ENCODE measurements around the gene SPAM1. TPM values are rescaled to one million over a fixed set of nuclear protein-coding genes. Genes with fewer than 3 reads are reported as not detected.

SPAM1 gene
- total RNA-seq, 1 donor from 2014 or later, result not detected

DNA sequence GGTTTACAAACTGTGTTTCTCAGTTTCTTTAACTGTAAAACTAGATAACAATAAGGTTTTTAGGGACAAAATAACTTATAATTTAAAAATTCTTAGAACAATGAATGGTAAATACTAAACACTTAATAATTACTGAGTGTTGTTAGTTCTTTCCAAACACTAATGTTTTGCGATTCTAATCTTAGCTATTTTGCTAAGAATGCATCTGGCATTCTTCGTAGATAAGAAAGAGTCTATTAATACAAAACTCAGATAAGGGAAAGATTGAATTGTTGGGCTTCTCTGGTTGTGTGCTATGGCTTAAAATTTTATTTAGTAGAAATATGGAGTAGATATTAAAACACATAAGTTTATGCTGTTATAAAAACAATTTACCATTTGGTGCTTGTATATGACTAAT is 62.4 kb downstream of the SPAM1 start:
- CTCF ChIA-PET, result no interaction called here
- Mint-ChIP-seq H3K4me1 (no peaks in the 10 kb centered on the region), H3K36me3 (ENCODE audit: low read depth) (no peaks in the 10 kb centered on the region), H3K27ac (no peak overlapping the region), H3K4me3 (no peak overlapping the region), H3K9me3 (peaks cover 6% of the 10 kb centered on the region), H3K27me3 (no peaks in the 10 kb centered on the region)
- DNase-seq, result no peak
- TF ChIP-seq, protein P1, sequence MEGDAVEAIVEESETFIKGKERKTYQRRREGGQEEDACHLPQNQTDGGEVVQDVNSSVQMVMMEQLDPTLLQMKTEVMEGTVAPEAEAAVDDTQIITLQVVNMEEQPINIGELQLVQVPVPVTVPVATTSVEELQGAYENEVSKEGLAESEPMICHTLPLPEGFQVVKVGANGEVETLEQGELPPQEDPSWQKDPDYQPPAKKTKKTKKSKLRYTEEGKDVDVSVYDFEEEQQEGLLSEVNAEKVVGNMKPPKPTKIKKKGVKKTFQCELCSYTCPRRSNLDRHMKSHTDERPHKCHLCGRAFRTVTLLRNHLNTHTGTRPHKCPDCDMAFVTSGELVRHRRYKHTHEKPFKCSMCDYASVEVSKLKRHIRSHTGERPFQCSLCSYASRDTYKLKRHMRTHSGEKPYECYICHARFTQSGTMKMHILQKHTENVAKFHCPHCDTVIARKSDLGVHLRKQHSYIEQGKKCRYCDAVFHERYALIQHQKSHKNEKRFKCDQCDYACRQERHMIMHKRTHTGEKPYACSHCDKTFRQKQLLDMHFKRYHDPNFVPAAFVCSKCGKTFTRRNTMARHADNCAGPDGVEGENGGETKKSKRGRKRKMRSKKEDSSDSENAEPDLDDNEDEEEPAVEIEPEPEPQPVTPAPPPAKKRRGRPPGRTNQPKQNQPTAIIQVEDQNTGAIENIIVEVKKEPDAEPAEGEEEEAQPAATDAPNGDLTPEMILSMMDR (IDR thresholded peaks at IDR 0.05), result no peak
- intact Hi-C loops (cut with micrococcal nuclease), result no loop called here
- POLR2A ChIA-PET, result no interaction called here
- no peak for ATAC-seq (ENCODE audit: low read depth)

DNA sequence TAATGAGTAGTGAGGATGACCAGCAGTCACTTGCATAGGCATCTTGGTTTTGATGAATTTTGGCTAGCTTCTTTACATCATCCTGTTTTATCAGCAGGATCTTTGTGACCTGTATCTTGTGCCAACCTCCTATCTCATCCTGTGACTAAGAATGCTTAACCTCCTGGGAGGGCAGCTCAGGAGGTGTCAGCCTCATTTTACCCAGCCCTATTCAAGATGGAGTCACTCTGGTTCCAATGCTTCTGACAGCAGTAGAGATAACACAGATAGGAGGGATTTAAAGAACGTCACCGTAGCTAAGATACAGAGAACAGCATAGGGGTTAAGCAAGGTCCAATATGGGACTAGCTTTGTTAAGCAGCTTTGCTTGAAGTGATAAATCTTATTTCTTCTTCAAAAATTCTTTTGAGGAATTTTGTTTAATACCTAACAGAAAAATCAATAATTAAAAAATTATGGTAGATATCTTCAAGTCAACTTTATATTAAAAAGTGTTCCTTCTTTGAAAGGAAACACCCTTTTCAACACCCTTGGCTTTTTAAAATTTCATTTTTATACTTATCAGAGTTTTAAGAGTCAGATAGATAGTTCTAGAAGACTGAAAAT is 68.0 kb downstream of the SPAM1 start:
- Mint-ChIP-seq H3K4me1 (no peaks in the 10 kb centered on the region), H3K4me3 (no peak overlapping the region), H3K27ac (no peak overlapping the region), H3K36me3 (ENCODE audit: low read depth) (no peaks in the 10 kb centered on the region), H3K27me3 (no peaks in the 10 kb centered on the region), H3K9me3 (peaks cover 4% of the 10 kb centered on the region)
- ChIA-PET CTCF (no interaction called here), POLR2A (no interaction called here)
- TF ChIP-seq, protein P1 (IDR thresholded peaks at IDR 0.05), result no peak
- ATAC-seq (ENCODE audit: low read depth), result no peak
- no peak for DNase-seq
- intact Hi-C loops (cut with micrococcal nuclease), result no loop called here

DNA sequence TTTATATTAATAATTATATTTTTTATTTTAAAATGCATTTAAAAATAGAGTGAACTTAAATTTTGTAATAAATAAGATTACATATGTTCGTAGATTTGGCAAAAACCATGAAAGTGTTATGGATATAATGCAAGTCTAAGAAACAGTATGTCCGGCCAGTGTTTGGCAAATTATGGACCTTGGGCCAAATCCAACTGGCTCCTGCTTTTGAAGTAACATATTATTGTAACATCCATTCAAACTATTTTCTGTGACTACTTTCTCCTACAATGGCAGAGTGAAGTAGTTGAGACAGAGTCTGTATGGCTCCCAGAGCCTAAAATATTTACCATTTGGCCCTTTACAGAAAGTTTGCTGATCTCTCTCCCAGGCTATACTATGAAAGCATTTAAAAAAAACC is 69.0 kb downstream of the SPAM1 start:
- intact Hi-C loops (cut with micrococcal nuclease), result no loop called here
- POLR2A ChIA-PET, result no interaction called here
- Mint-ChIP-seq H3K36me3 (ENCODE audit: low read depth) (no peaks in the 10 kb centered on the region), H3K4me1 (no peaks in the 10 kb centered on the region), H3K27ac (no peak overlapping the region), H3K9me3 (peaks cover 4% of the 10 kb centered on the region), H3K4me3 (no peak overlapping the region), H3K27me3 (no peaks in the 10 kb centered on the region)
- no peak for ATAC-seq (ENCODE audit: low read depth)
- TF ChIP-seq, protein P1 (IDR thresholded peaks at IDR 0.05), result no peak
- CTCF ChIA-PET, result no interaction called here
- no peak for DNase-seq

DNA sequence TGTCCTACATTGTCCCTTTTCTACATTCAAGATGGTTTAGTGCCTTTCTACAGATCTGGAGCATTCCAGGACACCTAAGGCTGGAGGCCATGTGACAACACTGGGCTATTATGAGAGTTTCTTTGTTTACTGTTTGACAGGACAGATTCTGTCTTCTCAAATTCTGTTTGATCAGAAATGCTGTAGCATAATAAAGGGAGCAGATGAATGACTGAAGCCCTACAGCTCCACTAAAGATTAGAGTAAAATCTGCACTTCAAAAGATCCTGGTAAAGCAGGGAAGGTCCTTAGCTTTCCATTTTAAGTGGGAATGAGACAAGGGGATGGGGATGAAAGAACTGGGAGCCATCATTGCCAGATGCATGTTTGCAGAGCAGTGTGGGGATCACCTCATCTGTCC is 69.4 kb downstream of the SPAM1 start:
- Mint-ChIP-seq H3K27ac (no peak overlapping the region), H3K36me3 (ENCODE audit: low read depth) (no peaks in the 10 kb centered on the region), H3K27me3 (no peaks in the 10 kb centered on the region), H3K9me3 (no peaks in the 10 kb centered on the region), H3K4me1 (no peaks in the 10 kb centered on the region), H3K4me3 (no peak overlapping the region)
- ChIA-PET CTCF (no interaction called here), POLR2A (no interaction called here)
- intact Hi-C loops (cut with micrococcal nuclease), result no loop called here
- DNase-seq (no peak), ATAC-seq (ENCODE audit: low read depth) (no peak)
- TF ChIP-seq, protein P1 (IDR thresholded peaks at IDR 0.05), result no peak

DNA sequence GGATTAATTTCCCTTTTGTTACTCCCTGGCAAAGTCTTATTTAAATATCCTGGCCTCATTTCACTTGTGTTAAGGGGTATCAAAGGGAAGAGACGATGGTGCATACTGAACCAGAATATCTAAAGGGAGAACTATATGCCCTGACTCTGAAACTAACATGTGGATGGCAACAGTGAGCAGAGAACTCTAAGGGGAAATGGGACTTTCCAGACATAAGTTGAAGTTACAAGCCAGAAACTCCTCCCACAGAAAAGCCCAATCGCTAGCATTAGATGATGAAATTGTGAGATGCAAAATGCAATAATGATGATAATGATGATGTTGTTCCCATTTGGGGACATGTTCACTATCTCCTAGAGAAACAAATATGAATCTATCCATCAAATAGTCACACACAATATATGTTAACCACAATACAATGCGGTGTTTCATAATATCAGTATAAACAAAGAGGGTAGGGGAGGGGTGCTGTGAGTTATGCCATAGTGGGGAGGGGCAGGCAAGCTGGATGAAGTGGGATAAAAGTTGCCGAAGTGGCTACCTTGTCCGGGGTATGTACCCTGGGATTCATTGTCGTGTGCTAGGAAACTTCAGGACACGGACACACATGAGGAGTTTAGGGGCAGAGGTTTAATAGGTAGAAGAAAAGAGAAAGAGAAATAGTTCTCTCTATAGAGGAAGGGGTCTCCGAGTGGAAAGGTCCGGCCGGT is 70.7 kb downstream of the SPAM1 start:
- no peak for ATAC-seq (ENCODE audit: low read depth)
- no peak for DNase-seq
- no peaks in the 10 kb centered on the region for H3K36me3 Mint-ChIP-seq (ENCODE audit: low read depth)
- no peak overlapping the region for H3K4me3 Mint-ChIP-seq
- TF ChIP-seq, protein P1 (IDR thresholded peaks at IDR 0.05), result no peak
- POLR2A ChIA-PET, result no interaction called here
- peaks cover 1% of the 10 kb centered on the region for H3K9me3 Mint-ChIP-seq
- CTCF ChIA-PET, result no interaction called here
- H3K4me1 Mint-ChIP-seq, result no peaks in the 10 kb centered on the region
- H3K27ac Mint-ChIP-seq, result no peak overlapping the region
- H3K27me3 Mint-ChIP-seq, result no peaks in the 10 kb centered on the region
- intact Hi-C loops (cut with micrococcal nuclease), result no loop called here

Measured in activated B cell treated with CpG ODN at 0.5 μM for 24 hours (primary cell).